ENCODE results near the gene C1QTNF4.
"Not testable (repeated sequence)": the region's sequence is repeated elsewhere in the genome, so short reads cannot be mapped to it uniquely, and the experiment has no call there.

C1QTNF4 gene

DNA sequence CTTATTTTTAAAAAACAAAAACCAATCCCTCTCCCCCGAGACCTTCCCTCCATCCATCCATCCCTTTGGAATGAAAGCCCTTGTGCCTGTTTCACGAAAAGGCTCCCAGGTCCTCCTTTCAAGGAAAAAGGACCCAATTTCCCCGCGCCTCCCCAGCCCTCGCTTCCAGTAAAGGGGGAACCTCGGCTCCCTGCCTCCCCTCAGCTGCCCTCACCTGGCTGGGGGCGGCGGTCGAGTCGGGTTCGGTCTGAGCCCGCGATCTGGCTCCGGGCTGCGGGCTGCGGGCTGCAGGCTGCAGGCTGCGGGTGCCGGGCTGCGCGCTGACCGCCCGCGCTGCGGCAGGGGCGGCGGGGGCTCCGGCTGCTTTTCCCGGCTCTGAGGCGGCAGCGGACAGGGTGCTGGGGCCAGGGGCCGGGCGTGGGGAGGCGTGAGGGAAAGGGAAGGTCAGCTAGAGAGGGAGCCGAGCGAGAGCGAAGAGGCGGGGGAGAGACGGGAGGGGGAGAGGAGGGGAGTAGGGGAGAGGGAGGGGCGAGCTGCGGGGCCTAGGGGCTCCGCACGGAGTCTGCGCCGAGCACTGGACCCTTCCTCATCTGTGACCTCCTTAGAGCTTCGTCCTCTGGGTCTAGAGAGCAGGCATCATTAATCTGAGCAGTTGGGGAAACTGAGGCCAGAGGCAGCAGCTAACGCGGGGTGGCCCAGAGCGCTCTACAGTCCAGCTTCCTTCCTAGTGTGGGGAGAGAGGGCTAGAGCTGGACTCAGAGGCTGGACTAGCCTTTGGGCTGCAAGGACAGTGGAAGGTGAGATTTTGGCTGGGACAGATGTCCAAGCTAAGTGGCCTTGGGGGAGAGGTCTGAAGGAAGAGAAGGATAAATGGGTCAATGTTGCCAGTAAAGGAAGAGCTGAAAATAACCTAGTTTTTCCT lies at the start of gene C1QTNF4:
Gene C1QTNF4 (minus strand): TSS at position 478 of the 922 bp plus-strand sequence. CDS start 3,601 bp downstream, outside the sequence.
- DNase-seq: no peak

DNA sequence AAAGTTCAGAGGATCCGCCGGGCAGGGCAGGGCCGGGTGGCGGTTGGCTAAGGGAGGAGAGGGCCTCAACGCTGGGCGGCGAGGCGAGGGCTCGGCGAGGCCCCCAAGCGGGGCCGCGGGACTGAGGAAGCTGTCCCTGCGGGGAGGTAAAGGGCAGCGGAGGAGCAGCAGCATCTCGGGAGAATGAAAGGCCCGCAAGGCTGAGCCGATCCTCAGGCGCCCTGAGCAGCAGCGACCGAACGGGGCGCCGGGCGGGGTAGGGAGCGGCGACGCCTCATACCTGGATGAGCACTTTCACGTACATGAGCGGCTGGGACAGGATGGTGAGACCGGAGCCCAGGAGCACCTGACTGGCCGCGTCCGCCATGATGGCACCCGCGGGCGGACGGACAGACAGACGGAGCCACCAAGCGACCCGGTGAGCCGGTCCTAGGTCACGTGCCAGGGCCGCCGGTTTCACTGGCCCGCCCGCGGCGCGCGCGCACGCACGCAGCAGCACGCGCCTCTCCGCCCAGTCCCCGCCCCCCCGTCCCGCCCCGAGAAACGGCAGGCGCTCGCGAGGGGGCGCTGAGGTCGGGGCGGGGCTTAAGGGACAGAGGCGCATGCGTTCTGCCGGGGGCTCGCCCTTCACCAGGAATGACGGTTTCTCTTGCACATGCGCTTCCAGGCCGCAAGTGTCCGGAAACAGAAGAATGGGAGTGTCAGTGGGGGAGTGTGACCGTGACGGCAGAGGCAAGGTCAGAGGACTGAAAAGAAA lies 48.1 kb upstream of the C1QTNF4 start, which contains the start of gene MTCH2:
Gene MTCH2 (minus strand): TSS at position 461 of the 757 bp plus-strand sequence. CDS start 94 bp downstream, at position 367.
- peak; percentile 98 for DNase-seq

DNA sequence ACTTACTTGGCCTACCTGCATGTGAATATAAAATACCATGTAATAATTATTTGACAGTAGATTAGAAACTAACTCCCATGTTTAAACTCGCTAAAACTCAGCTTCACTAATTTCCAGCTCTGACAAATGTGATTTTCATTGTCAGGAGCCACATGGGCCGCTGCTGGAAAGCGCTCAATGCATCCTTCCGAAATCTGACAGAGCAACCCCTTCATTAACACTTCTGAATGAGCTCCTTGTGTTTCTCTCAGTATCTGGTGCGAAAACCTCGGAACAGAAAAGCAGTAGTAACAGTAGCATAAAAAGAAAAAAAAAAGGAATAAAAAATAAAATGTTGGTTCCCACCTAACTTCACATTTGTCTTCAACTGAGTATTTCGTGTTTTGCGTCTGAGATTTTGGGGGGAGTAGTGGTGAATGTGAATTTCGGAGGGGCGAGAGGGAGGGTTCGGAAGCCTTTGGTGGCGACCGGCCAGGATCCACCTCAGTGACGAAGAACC lies 47.4 kb upstream of the C1QTNF4 start:
- DNase-seq: no peak

DNA sequence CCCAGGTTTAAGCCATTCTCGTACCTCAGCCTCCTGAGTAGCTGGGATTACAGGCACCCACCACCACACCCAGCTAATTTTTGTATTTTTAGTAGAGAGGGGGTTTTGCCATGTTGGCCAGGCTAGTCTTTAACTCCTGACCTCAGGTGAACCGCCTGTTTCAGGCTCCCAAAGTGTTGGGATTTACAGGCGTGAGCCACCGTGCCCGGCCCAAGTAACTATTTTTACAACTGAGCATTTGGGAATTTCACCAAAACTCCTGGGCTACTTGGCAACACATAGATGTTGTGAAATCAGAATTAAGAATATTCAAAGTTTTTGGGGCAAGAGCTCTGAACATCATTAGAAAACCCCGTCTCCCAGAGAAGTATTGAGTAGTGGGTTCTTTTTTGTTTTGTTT lies 46.3 kb upstream of the C1QTNF4 start:
- not testable (repeated sequence) for DNase-seq

DNA sequence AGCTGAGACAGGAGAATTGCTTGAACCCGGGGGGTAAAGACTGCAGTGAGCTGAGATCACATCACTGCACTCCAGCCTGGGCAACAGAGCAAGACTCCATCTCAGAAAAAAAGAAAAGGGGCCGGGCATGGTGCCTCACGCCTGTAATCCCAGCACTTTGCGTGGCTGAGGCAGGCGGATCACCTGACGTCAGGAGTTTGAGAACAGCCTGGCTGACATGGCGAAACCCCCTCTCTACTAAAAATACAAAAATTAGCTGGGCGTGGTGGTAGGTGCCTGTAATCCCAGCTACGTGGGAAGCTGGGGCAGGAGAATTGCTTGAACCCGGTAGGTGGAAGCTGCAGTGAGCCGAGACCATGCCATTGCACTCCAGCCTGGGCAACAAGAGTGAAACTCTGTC lies 42.1 kb upstream of the C1QTNF4 start:
- DNase-seq: not testable (repeated sequence)

DNA sequence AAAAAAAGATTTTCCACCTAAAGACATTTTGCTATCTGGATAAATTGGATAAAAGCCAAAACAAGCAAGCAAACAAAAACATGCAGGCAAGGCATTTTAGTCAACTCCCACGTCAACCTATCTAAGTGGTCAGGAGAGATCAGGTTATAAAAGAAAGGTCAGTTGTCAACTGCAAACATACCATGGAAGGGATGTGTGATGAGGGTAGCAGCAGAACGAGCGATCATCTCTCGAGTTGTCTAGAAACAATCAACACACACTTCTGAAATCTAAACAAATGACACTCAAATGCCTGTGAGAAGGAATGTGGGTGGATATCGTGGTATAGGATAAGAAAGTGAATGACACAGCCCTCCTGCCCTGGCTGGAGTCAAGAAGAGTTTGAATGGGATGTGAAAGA lies 37.3 kb upstream of the C1QTNF4 start:
- DNase-seq: no peak

DNA sequence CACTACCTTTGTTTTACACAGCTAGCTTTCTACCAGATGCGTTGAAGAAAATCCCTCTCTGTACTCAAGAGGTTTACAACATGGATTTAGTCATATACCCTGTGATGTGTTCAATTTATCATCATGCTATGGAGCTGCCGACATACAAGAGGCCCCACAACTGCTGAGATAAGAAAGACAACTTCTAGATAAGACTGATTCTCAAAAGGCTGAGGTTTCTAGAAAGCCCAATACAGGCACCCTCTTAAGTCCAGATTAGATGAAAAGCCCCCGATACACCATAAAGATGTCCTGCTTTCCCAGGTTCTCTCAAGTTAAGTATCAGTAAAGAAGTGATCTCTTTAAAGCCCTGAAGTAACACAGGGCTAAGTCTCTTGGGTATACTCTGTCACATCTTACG lies 33.8 kb upstream of the C1QTNF4 start:
- DNase-seq: no peak

DNA sequence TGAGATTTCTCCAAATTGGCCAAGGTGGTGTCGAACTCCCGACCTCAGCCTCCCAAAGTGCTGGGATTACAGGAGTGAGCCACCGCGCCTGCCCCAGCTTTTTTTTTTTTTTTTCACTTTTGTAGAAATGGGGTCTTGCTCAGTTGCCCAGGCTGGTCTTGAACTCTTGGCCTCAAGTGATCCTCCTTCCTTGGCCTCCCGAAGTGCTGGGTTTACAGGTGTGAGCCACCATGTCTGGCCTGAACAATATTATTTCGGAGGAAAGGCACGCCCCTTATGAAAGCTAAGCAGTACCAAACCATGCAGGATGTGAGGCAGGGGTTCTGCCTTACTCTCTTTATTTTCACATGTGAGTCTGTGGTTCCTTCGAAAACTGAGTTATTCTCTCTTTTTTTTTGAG lies 32.0 kb upstream of the C1QTNF4 start:
- DNase-seq: no peak

DNA sequence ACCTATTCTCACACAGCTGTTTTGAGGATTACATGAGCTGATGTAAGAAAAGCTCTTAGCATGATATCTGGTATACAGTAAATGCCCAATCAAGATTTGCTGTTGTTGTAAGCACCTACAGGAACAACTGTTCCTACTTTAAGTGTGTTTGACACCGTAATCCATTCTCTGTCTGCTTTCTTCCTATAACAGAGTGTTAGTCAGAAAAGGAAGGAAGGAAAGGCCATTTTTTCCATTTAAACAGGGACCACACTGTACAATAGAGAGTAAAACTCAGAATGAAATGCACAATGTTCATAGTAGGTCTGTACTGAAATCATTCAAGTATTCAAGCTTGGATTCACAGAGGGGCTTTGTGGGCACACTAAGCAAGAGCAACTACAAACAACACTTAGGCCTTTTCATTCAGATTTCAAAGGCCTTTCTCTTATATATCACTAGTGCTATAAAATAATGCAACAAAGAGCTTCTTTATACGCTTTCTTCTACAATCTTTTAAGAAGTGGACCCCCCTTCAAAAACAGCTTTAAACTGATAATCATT lies 26.7 kb upstream of the C1QTNF4 start:
- no peak for DNase-seq

DNA sequence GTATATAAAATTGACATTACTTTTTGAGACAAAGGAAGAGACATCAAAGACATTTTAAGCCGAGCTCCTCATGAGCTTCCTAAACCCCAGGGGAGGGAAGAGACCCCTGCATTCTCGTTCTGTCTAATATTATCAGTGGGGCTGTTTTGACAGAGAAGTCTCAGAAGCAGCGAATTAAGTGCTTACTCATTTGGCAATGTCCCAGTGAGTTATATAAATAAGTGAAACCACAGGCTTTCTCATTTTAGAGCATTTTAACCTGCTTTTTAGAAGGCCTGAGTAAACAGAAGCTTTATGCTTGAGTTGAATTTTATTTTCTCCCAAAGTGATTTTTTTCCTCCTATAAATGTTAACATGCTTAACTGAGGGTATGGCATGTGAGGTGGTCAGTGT lies 23.2 kb upstream of the C1QTNF4 start:
- no peak for DNase-seq

DNA sequence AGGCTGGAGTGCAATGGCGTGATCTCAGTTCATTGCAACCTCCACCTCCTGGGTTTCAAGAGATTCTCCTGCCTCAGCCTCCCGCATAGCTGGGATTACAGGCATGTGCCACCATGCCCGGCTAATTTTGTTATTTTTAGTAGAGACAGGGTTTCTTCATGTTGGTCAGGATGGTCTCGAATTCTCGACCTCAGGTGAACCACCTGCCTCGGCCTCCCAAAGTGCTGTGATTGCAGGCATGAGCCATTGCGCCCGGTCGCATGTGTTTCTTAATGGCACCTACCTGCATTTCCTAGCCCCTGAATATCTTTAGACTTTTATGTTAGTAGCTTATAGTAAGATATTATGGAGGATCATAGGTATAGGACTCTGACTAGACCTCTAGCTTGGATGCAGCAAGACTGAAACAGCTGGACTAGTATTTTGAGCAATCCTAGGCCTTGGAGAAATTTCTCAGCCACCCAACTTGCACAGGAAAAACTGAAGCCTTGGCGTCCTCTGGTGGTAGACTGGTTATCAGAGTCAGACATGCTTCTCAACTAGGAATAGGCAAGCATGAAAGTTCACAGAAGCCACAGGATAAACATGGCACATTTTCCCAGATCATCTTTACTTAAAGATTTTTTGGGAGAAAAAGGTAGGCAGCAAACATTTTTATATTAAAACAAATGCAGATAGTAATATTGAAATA lies 22.7 kb upstream of the C1QTNF4 start:
- peak; percentile 68 for DNase-seq

DNA sequence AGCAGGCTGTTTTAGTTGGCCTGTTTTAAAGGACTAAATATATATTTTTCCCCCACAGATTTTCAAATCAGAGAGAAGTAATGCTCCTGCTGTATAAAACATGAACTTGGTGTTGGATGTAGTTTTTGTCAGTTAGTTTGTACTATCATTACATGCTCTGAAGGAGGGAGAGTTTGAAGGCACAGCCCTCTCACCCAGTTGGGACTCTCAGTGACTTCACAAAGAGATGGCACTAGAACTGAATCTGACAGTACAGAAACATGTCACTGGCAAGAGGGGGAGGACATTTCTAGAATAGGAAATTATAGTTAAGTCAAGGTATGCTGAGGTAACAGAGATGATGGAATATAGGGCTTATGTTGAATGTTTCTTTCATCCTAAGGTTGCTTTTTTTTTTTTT lies 21.0 kb upstream of the C1QTNF4 start:
- DNase-seq: no peak

DNA sequence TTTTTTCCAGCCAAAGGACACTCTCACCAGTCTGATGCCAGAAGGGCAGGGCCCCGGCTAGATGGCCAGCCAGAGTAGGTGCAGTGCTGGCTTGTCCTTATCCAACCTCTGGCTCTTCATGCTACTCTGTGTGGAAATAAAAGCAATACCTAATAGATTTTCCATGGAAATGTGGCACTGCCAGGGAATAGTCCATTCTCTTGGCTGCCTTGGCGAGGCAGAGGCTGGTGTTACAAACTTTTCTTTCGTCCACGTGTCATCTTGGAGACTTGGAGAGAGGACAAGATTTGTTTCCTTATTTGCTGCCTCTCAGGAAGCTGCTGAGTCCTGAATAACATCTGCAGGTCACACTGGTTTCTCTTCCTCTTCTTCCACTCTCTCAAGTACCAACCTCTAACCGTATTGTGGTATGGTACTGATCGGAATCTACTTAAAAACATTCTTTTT lies 17.2 kb upstream of the C1QTNF4 start:
- no peak for DNase-seq

DNA sequence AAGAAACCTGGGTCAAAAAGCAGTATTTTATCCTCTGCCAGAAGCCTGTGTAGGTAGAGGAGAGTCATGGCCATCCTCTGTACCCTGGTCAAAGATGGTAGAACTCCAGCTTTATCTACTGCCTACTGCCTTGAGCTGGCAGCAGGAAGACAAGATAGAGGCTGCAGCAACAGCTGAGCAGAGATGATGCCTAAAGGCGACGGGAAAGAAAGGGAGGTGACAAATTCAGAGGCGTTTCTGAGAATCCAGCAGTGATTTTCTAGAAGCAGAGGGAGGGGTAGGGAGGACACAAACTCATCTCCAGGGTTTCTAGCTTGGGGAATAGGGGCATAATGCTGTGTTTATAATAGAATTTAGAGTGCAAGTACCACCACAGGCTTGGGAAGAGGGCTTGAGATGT lies 15.5 kb upstream of the C1QTNF4 start:
- no peak for DNase-seq

DNA sequence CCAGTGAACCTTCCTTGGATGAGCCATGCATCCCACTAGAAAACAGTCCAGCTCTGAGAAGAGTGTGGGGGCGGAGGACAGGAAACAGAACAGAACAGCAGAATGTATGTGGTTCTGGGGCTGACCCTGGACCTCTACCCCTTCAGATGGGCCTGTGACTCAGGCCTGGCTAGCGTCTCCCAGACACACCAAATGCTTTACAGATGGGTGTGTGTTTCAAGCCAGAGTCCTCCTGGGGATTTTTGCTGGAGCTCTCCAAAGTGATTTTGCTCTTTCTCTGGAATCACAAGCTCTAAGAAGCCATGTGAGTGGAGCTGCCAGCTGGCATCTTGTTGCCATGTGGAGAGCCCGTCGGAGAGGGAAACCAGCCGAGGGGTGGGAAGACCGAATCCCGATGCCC lies 13.2 kb upstream of the C1QTNF4 start:
- DNase-seq: peak; percentile 61

DNA sequence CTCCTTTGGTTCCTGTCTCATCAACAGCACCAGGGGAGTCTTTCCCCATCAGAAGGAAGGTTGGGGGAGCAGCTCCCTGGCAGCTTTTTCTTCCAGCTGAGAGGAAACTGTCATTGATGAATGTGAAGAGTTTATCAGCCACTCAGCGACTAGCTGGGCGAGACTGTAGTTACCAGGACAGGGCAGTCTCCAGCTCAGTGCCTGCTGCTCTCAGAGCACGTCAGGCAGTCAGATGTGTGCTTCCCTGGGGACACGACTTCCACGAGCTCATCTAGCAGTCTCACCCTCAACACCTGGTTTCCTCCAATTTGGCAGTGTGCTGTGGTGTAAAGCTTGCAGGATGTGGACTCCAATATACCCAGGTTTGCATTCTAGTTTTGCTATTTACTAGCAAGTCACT lies 12.5 kb upstream of the C1QTNF4 start:
- DNase-seq: no peak

DNA sequence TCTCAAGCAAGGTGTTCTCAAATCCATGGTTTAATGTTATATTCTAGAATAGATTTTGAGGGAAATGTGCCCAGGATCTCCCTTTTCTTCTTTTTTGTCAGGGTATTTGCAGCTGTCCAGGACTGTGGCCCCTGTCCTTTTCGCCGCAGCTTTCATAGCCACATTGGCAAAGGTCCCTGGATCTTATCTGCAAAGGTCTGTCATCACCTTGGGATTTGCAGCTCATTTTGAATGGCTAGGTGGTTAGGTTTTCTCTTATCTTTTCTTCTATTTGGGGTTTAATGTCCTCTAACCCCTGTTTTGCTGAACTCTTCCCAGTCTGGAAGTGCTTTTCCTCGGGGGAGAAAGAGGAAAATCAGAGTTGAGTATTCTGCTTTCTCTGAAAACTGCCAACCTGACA lies 11.7 kb upstream of the C1QTNF4 start:
- DNase-seq: no peak

DNA sequence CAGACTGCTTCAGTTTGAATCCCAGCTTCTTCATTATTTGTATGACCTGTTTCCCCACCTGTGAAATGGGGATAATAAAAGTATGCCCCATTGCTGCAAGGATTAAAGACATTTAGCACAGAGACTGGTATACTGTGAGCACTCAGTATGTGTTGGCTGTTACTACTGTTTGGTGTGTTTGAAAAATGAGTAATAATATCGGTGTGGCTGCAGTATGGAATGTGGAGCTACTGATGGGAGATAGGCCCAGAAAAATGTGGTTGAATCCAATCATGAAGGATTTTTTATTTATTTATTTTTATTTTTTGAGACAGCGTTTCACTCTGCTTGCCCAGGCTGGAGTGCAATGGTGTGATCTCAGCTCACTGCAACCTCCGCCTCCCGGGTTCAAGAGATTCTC lies 9.1 kb upstream of the C1QTNF4 start:
- DNase-seq: no peak

DNA sequence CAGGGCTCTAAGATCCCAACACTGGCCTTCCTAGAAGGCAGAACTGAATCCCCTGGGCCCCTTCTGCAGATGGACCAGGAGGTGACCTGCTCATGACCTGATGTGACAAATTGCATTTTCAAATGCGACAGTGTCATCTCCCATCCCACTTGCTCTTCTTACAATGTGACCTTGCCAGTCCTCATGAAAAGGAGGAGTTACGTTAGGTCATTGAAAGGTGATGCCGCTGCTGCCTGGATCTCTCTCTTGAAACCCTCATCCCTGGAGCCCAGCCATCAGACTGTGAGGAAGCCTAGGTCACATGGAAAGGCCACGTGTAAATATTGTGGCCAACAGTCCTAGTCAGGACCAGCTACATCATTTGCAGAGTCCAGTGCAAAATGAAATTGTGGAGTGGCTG lies 5.7 kb upstream of the C1QTNF4 start:
- DNase-seq: no peak

DNA sequence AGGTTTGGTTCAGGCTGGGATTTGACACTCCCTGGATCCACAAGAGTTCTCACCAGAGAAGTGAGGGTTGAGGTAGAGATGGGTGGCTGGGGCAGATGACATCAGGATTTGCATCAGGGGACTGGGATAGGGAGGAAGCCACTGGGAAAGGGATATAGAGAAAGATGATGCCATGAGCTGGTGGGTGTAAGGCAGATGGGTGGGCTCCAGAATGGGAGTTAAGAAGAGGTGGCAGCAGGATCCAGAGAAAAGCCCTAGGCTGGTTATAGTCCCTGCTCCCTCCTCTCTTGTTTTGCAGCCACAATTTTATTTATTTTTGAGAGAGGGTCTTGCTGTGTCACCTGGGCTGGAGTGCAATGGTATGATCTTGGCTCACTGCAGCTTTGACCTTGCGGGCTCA lies 1.8 kb upstream of the C1QTNF4 start:
- no peak for DNase-seq

DNA sequence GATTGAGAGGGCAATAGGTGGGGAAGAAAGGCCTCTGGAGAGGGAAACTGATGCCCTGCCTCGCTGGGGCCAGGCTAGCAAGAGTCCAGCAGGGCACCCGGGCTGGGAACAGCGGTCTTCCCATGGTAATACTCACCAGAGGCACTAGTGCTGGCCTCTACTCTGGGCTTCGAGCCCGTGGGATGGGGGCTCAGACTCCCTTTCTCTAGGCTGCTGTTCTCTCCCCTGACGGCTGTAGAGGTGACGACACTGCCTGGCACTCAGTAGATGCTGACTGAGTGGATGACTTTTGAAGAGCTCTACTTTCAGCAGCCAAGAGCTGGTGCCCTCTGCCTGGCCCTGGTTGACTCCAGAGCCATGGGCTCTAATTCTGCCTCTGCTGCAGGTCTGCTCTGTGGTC lies 818 bp upstream of the C1QTNF4 start:
- DNase-seq: no peak

DNA sequence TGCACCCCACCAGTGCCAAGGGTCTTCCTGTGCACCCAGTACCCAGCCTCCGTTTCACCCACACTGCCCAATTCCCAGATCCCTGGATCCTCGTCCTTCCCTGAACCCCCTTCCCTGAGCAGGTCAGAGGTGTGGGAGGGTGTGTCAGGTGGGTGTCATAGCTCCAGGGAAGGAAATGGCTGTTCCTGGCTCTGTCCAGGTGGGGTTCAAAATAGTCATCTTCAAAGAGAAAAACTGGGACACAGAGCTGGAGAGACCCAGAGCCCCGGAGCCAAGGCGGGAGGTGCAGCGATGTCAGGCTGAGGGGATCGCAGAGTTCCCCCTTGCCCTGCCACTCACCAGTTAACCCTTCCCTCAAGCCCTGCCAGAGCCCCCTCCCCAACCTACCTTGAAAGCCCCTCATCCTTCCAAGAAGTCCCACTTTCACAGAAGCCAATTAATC lies 698 bp downstream of the C1QTNF4 start:
- no peak for DNase-seq

DNA sequence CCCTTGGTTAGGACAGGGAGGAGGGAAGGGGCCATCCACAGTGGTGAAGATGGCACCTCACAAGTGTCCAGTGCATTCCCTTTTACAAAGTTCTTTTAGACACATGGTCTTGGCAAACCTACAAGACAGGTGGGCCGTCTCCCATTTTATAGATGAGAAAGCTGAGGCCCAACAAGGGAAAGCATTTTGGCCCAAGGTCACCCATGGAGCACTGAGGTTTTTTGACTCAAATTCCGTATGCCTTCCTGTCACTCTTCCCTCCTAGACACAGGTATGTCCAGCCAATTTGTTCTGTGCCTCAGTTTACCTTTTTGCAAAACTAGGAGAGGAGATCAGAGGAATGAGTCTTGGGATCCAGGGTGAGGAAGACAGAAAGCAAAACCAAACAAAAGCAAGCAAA lies 1.2 kb downstream of the C1QTNF4 start:
- DNase-seq: no peak
